K562 (cell line): ENCODE results near the gene WAS. TPM values are rescaled to one million over a fixed set of nuclear protein-coding genes. Genes with fewer than 3 reads are reported as not detected.

ENCODE experiments used
- ATAC-seq: fragments of 200-7000 bp; cut with Tn5 transposase; 3 replicates; pipeline ENCODE4 v1.9.1; 2020; ENCODE audit warnings: moderate library complexity
- BruUV-seq: library from RNA; stranded (reverse); fragments of 400-500 nt; replicated peaks from 2 replicates; lab custom pipeline; 2021; lab: Mats Ljungman, UMichigan
- CTCF ChIA-PET: fragments of 300-600 bp; formaldehyde crosslinking; extraction: SDS; loops from one replicate; lab custom pipeline; 2021; ENCODE audit warnings: low intra/inter-chr PET ratio; lab: Yijun Ruan, JAX
- POLR2A ChIA-PET: fragments of 300-600, 350-650 bp; sonication (Branson Sonifier 250); formaldehyde crosslinking; extraction: SDS; loops from one replicate; lab custom pipeline; 2021; ENCODE audit warnings: antibody characterized with exemption, inconsistent platforms; lab: Yijun Ruan, JAX
- DNase-seq, 4 experiments: peaks; one replicate each; pipeline versions ENCODE4 v3.0.0 to v3.0.0-alpha.2; 2011 to 2018; ENCODE audit warnings: low spot score in 3 of 4, mixed read lengths in 3 of 4; ENCODE audit errors: extremely low read depth in 1 of 4
- FAIRE-seq: peaks from 2 replicates; lab custom pipeline; 2011; peaks lifted over from hg19 to GRCh38; lab: Jason Lieb, UNC
- H2AFZ ChIP-seq: 2 replicates; pipeline ENCODE4 v1.6.0; 2011; ENCODE audit warnings: low read depth, low read length, control low read depth, inconsistent platforms
- H3K27ac ChIP-seq: fragments of 200-600 bp; 3 replicates; pipeline ENCODE4 v1.8.0; 2011; ENCODE audit warnings: low read depth, mild to moderate bottlenecking, control low read depth, inconsistent platforms, low read length, moderate library complexity, mixed read lengths; ENCODE audit errors: extremely low read depth
- H3K27me3 ChIP-seq, 2 experiments: fragments of 300-600 bp in 1 of 2; 2 replicates in 1 of 2; 3 replicates in 1 of 2; pipeline versions ENCODE4 v1.6.0 to v1.8.0; 2011; ENCODE audit warnings: inconsistent platforms in 2 of 2, low read length in 2 of 2, mild to moderate bottlenecking in 1 of 2, mixed read lengths in 1 of 2, moderate library complexity in 1 of 2; ENCODE audit not compliant: control insufficient read depth in 2 of 2, insufficient read depth in 2 of 2
- H3K36me3 ChIP-seq: fragments of 300-600 bp; 3 replicates; pipeline ENCODE4 v1.8.0; 2011; ENCODE audit warnings: mild to moderate bottlenecking, low read length, inconsistent platforms; ENCODE audit not compliant: control insufficient read depth, insufficient read depth
- H3K4me1 ChIP-seq, 2 experiments: fragments of 200-600 bp in 1 of 2; replicated peaks in 1 of 2; 2 replicates in 1 of 2; 3 replicates in 1 of 2; pipeline versions ENCODE4 v1.5.1 to v1.8.0; 2011; ENCODE audit warnings: inconsistent platforms in 2 of 2, low read length in 2 of 2, mild to moderate bottlenecking in 1 of 2, mixed read lengths in 1 of 2, moderate library complexity in 1 of 2; ENCODE audit not compliant: control insufficient read depth in 2 of 2, insufficient read depth in 2 of 2
- H3K4me2 ChIP-seq: 2 replicates; pipeline ENCODE4 v1.6.1; 2011; ENCODE audit warnings: low read length, control low read depth, inconsistent platforms, mixed read lengths; ENCODE audit not compliant: insufficient read depth
- H3K4me3 ChIP-seq: fragments of 200-600 bp; sonication (generic), shearing (Covaris generic); 2 replicates; pipeline ENCODE4 v1.5.1; 2016; ENCODE audit warnings: control low read depth, inconsistent platforms
- H3K79me2 ChIP-seq: fragments of 200-600 bp; 3 replicates; pipeline ENCODE4 v1.8.0; 2011; ENCODE audit warnings: low read length, inconsistent platforms; ENCODE audit not compliant: control insufficient read depth, insufficient read depth
- H3K9ac ChIP-seq, 2 experiments: 2 replicates each; pipeline versions ENCODE4 v1.6.0 to v1.6.1; 2011; ENCODE audit warnings: low read depth in 2 of 2, low read length in 2 of 2, control low read depth in 1 of 2, inconsistent platforms in 1 of 2, mild to moderate bottlenecking in 1 of 2, mixed read lengths in 1 of 2; ENCODE audit not compliant: insufficient read depth in 1 of 2
- H3K9me1 ChIP-seq: one replicate; pipeline ENCODE4 v1.6.0; 2011; ENCODE audit warnings: inconsistent platforms, mild to moderate bottlenecking, low read length, moderate library complexity; ENCODE audit not compliant: control insufficient read depth, insufficient read depth
- H3K9me3 ChIP-seq: replicated peaks from 2 replicates; pipeline ENCODE4 v1.5.1; 2011; ENCODE audit warnings: low read depth, low read length, inconsistent platforms; ENCODE audit not compliant: control insufficient read depth, insufficient read depth
- H4K20me1 ChIP-seq: replicated peaks from 2 replicates; pipeline ENCODE4 v1.6.1; 2011; ENCODE audit warnings: low read length, inconsistent platforms, mixed read lengths; ENCODE audit not compliant: control insufficient read depth, insufficient read depth
- CHD1 ChIP-seq: fragments of 200-600 bp; sonication (generic); IDR thresholded peaks from one replicate; pipeline ENCODE4 v1.6.1; 2012; ENCODE audit warnings: mild to moderate bottlenecking, moderate library complexity, low read length, inconsistent platforms
- ETS2 ChIP-seq: IDR thresholded peaks from 2 replicates; pipeline ENCODE4 v1.6.1; 2016; ENCODE audit warnings: borderline replicate concordance, missing genetic modification characterization, mild to moderate bottlenecking, moderate library complexity, missing compliant biosample characterization; ENCODE audit not compliant: poor library complexity, severe bottlenecking
- PCBP2 ChIP-seq: fragments of 200-400 bp; formaldehyde crosslinking; IDR thresholded peaks from 2 replicates; pipeline ENCODE4 v1.6.1; 2018; ENCODE audit warnings: low read length, low read depth, mild to moderate bottlenecking, moderate library complexity; ENCODE audit not compliant: poor library complexity, severe bottlenecking
- ZC3H8 ChIP-seq: fragments of 450-650 bp; IDR thresholded peaks from 2 replicates; pipeline ENCODE4 v1.6.1; 2017
- WGBS: fragments of 100-300 bp; shearing (Covaris generic); methylation state at CpG from one replicate; pipeline ENCODE4 v1.1.6; 2016; ENCODE audit warnings: low coverage, mixed read lengths; ENCODE audit not compliant: insufficient coverage; ENCODE audit errors: missing lambda C conversion rate; 5-methylcytosine and 5-hydroxymethylcytosine counted together
- in situ Hi-C: fragments of 300-500 bp; cut with MboI; formaldehyde crosslinking; loops from 4 replicates; pipeline ENCODE4 v1.15.0; 2018; ENCODE audit warnings: inconsistent platforms, mixed read lengths
- intact Hi-C: fragments of 100-400 bp; cut with micrococcal nuclease; formaldehyde crosslinking; loops from 2 replicates; pipeline ENCODE4 v1.14.2; 2022
- polyA plus RNA-seq, 8 experiments: library from polyadenylated mRNA; depleted of rRNA in 4 of 8; stranded (reverse) in 5 of 8; unstranded in 3 of 8; fragments of >200 nt; fragmentation: Nextera tagmentation in 2 of 8; fragmentation: Illumina TruSeq in 1 of 8; extraction: Ambion mirVana in 2 of 8; extraction: Trizol in 1 of 8; gene quantifications; 2 replicates each; pipeline versions ENCODE4 v1.2.1 to v1.2.3, GENCODE V29; 2011 to 2014; ENCODE audit warnings: inconsistent platforms in 1 of 8, missing spikeins in 1 of 8
- total RNA-seq, 7 experiments: library from RNA; depleted of rRNA in 6 of 7; stranded (reverse); fragments of >200 nt in 6 of 7; fragmentation: Illumina TruSeq in 2 of 7; extraction: Trizol in 2 of 7; gene quantifications; 2 replicates each; pipeline versions ENCODE4 v1.2.1 to v1.2.3, GENCODE V29; 2011 to 2021; ENCODE audit warnings: low replicate concordance in 1 of 7
- TF ChIP-seq, protein P1 (sequence below): sonication (generic); formaldehyde crosslinking; IDR thresholded peaks from 2 replicates; pipeline ENCODE4 v1.8.0; 2022; ENCODE audit warnings: missing genetic modification reagents, mild to moderate bottlenecking, moderate library complexity, borderline replicate concordance
- TF ChIP-seq, protein P2 (sequence below): sonication (generic); formaldehyde crosslinking; IDR thresholded peaks from 2 replicates; pipeline ENCODE4 v1.9.0; 2022; ENCODE audit warnings: mild to moderate bottlenecking, missing genetic modification reagents
- TF ChIP-seq, protein P3 (sequence below): sonication (generic); IDR thresholded peaks from 2 replicates; pipeline ENCODE4 v1.6.1; 2016

The WAS gene
- total and polyA plus RNA-seq, 9 of the 15 experiments (the other 6 are each of a cell fraction or from before 2014, with no cell fraction given), result 0.11 to 16.1 (median 3.8) TPM

DNA sequence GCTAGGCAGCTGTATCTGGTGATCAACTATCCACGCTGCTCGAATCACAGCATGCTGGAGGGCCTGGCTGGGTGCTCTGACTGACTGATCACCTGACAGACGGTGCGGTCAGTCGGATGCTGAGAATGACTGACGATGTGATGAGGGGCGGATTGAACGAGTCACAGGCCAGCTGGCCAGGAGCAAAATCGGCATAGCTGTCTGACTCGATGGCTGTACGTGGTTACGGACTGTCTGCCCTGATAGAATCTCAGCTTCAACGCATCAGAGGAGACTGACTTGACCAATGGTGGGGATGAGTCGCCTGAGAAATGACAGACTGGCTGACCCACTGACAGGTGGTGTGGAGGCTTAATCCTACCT lies 11.9 kb downstream of the WAS start:
- ATAC-seq, result no peak
- no peak for FAIRE-seq
- POLR2A ChIA-PET, result interaction anchor here (1.5 to 2.5 kb wide), 3 partner anchors 10 to 16 kb away, joined by 4 to 8 read pairs (median 4); no protein-coding TSS in a partner anchor

More for the DNA sequence above, 11.9 kb downstream of the WAS start:
- DNase-seq, result no peak
- CTCF ChIA-PET, result no interaction called here
- intact Hi-C loops (loop anchor here (5.0 kb wide), 2 partner anchors 92 to 107 kb away; partner anchors contain the start of genes GATA1 and HDAC6), in situ Hi-C loops (no loop called here)
- H3K9ac ChIP-seq, result peak overlapping the region in 1 of 2 experiments; percentile 86; a peak in 3 of 4 replicates
- H3K9me3 ChIP-seq, result no peaks in the 10 kb centered on the region
- no peak overlapping the region for H2AFZ ChIP-seq
- H3K4me3 ChIP-seq, result peak overlapping the region; percentile 80; the same call in 1 of the 2 replicates
- peaks cover 23 to 24% of the 10 kb centered on the region in 2 experiments; a peak in 4 of 5 replicates for H3K4me1 ChIP-seq
- H3K27ac ChIP-seq, result no peak overlapping the region; the same call in 2 of the 3 replicates
- H3K36me3 ChIP-seq, result peaks cover 25% of the 10 kb centered on the region
- peaks cover 36% of the 10 kb centered on the region for H3K79me2 ChIP-seq
- H4K20me1 ChIP-seq, result 0 out of 2 replicates have a peak, but pooled peaks cover 3% of the 10 kb centered on the region
- H3K4me2 ChIP-seq, result peak overlapping the region; percentile 93
- no peaks in the 10 kb centered on the region for H3K27me3 ChIP-seq
- no TSS peak for BruUV-seq
- TF ChIP-seq, protein P1, sequence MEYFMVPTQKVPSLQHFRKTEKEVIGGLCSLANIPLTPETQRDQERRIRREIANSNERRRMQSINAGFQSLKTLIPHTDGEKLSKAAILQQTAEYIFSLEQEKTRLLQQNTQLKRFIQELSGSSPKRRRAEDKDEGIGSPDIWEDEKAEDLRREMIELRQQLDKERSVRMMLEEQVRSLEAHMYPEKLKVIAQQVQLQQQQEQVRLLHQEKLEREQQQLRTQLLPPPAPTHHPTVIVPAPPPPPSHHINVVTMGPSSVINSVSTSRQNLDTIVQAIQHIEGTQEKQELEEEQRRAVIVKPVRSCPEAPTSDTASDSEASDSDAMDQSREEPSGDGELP (CRISPR knock-in tag), result peak; percentile 34; the same call in 1 of the 2 replicates
- TF ChIP-seq ETS2 (tag) (no peak), ZC3H8 (no peak), CHD1 (no peak), PCBP2 (no peak)
- TF ChIP-seq, protein P2, sequence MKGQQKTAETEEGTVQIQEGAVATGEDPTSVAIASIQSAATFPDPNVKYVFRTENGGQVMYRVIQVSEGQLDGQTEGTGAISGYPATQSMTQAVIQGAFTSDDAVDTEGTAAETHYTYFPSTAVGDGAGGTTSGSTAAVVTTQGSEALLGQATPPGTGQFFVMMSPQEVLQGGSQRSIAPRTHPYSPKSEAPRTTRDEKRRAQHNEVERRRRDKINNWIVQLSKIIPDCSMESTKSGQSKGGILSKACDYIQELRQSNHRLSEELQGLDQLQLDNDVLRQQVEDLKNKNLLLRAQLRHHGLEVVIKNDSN, result 0 out of 2 replicates have a peak, but pooled peaks have one; percentile 38
- TF ChIP-seq, protein P3, sequence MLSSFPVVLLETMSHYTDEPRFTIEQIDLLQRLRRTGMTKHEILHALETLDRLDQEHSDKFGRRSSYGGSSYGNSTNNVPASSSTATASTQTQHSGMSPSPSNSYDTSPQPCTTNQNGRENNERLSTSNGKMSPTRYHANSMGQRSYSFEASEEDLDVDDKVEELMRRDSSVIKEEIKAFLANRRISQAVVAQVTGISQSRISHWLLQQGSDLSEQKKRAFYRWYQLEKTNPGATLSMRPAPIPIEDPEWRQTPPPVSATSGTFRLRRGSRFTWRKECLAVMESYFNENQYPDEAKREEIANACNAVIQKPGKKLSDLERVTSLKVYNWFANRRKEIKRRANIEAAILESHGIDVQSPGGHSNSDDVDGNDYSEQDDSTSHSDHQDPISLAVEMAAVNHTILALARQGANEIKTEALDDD, result 0 out of 2 replicates have a peak, but pooled peaks have one; percentile 17
- no peaks in the 10 kb centered on the region for H3K9me1 ChIP-seq
- WGBS, result 8% methylated on average over 10 of the region's 14 CpGs
